Daoy (cell line): ENCODE results near the gene ADAM8. TPM values are rescaled to one million over a fixed set of nuclear protein-coding genes. Genes with fewer than 3 reads are reported as not detected.
"Not testable (repeated sequence)": the region's sequence is repeated elsewhere in the genome, so short reads cannot be mapped to it uniquely, and the experiment has no call there.

Source experiments
- DNase-seq: peaks from one replicate; pipeline ENCODE4 v3.0.0-alpha.2; 2015; ENCODE audit warnings: low read depth
- total RNA-seq: library from RNA; depleted of rRNA; stranded (reverse); fragments of >200 nt; shearing (Covaris generic); gene quantifications from 2 replicates; pipeline ENCODE4 v1.2.3, GENCODE V29; 2014; rRNA removed

ADAM8 gene
- total RNA-seq, result 2.9 and 6.2 TPM in 2 replicates

DNA sequence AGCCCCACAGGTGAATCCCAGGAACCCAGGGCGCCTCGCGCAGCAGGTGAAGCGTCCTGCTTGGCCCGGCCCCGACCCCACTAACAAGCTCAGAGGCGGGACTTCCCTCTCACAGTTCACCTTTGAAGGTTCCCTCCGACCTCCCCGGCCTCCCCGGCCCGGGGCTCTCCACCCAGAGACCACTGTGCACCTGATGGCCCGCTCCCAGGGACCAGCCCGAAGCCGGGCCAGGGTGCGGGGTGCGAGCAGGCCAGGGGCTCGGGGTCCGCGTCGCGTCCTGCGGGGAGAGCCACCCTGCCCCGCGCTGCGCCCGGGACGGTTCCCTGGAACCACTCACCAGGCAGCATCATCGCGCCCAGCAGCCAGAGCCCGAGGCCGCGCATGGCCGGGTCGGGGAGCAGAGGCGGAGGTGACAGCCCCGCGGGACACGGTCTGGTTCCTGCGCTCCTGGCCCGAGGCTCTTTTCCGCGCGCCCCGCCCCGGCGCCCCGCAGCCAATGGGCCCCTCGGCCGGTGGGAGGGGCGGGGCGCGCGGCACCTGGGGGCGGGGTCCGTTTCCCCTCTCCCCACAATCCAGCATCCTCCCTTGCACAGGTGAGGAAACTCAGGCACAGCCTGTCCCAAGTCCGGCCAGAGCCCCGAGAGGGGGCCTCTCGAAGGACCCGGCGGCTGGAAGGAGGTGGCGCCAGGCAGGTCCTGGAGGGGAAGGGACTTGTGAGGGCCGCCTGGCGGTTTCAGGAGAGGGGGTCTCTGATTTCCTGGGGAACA lies at the start of gene ADAM8:
ADAM8 (minus strand) TSS at position 434 of the 767 bp plus-strand sequence; CDS start at position 383, 51 bp downstream.
- peak; percentile 39 for DNase-seq

- DNase-seq, result no peak
Observed at GRCh38 chr10:133326223-133326551, 49.5 kb upstream of the ADAM8 start.

GRCh38 chr10:133325440-133326222 lies 49.0 kb upstream of the ADAM8 start:
- DNase-seq, result no peak

DNA sequence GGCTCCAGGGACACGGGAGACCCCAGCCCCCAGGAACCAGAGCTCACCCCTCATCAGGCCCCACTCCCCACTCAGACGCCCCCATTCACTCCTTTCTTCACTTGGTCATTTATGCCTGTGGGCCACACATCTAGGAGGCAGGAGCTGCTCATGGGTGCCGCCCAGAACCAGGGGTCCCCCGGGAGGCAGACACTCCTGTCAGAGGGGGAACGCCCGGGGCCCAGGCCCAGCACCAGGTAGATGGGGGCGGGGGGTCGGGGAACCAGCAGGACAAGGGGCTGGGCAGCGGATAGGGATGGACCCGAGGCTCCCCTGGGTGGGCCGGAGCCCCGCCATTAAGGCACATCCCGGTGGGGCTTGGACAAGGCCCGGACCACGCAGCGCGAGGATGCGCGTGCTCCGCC lies 48.2 kb upstream of the ADAM8 start:
- no peak for DNase-seq

- peak; percentile 51 for DNase-seq
Observed at GRCh38 chr10:133324198-133324792, 47.6 kb upstream of the ADAM8 start.

- not testable (repeated sequence) for DNase-seq
Observed at GRCh38 chr10:133322064-133322709, 45.5 kb upstream of the ADAM8 start.

DNA sequence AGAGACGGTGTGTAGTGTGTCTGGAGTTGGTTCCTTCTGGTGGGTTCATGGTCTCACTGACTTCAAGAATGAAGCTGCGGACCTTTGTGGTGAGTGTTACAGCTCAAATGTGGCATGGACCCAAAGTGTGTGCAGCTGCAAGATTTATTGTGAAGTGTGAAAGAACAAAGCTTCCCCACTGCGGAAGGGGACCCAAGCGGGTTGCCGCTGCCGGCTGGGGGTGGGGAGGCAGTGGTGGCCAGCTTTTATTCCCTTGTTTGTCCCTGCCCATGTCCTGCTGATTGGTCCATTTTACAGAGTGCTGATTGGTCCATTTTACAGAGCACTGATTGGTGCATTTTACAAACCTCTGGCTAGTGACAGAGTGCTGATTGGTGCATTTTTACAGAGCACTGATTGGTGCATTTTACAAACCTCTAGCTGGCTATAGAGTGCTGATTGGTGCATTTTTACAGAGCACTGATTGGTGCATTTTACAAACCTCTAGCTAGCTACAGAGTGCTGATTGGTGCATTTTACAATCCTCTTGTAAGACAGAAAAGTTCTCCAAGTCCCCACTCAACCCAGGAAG lies 44.3 kb upstream of the ADAM8 start:
- DNase-seq, result not testable (repeated sequence)

DNA sequence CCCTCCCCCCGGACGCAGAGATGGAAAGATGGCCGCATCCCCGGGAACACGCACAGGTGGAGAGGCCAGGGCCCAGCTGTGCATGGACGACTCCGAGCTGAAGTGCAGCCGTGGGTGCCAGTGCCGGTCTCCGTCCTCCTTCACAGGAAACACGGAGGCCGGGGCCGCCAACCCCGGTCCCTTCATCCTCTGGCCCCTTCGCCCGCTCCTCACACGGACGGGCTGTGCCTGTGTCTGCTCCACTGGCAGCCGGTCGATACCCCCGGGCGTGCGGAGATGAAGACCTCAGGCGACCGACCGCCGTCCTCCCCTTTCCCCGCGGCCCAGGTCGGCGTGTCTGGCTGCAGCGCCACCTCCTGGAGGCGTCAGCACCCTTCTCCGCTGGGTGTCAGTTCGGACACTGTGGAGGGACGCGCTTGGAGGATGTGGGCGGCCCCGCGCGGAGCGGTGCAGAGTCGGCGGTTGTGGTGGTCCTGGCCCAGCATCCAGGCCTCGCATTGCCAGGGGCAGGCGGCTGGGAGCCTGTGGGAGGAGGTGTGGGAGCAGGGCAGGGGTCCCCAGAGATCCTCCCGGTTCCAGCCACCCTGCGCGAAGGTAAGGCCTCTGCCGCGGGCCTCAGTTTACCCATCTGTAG lies 41.9 kb upstream of the ADAM8 start:
- peak; percentile 69 for DNase-seq

DNA sequence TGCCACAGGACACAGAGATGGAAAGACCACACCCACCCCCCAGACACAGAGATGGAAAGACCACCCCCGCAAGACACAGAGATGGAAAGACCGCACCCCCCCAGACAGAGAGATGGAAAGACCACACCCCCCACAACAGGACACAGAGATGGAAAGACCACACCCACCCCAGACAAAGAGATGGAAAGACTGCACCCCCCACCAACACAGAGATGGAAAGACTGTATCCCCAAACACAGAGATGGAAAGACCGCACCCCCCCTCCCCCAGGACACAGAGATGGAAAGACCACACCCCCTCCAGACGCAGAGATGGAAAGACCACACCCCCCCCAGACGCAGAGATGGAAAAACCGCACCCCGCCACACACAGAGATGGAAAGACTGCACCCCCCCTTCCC lies 40.1 kb upstream of the ADAM8 start:
- DNase-seq, result no peak

DNA sequence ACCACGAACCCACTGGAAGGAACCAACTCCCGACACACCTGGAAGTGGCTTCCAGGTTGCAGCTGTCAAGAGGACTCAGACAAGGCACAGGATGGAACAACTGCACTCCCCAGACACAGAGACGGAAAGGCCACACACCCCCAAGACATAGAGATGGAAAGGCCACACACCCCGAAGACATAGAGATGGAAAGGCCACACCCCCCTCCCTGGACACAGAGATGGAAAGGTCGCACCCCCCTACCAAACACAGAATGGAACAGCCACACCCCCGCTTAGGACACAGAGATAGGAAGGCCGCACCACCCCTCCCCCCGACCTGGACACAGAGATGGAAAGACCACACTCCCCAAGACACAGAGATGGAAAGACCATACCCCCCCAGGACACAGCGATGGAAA lies 39.6 kb upstream of the ADAM8 start:
- no peak for DNase-seq

- DNase-seq, result no peak
Observed at GRCh38 chr10:133315847-133316246, 39.2 kb upstream of the ADAM8 start.

- DNase-seq, result no peak
Observed at GRCh38 chr10:133314911-133315310, 38.2 kb upstream of the ADAM8 start.

- no peak for DNase-seq
Observed at GRCh38 chr10:133313192-133313591, 36.5 kb upstream of the ADAM8 start.

- no peak for DNase-seq
Observed at GRCh38 chr10:133312769-133313145, 36.1 kb upstream of the ADAM8 start.

- DNase-seq, result no peak
Observed at GRCh38 chr10:133312016-133312768, 35.5 kb upstream of the ADAM8 start.

DNA sequence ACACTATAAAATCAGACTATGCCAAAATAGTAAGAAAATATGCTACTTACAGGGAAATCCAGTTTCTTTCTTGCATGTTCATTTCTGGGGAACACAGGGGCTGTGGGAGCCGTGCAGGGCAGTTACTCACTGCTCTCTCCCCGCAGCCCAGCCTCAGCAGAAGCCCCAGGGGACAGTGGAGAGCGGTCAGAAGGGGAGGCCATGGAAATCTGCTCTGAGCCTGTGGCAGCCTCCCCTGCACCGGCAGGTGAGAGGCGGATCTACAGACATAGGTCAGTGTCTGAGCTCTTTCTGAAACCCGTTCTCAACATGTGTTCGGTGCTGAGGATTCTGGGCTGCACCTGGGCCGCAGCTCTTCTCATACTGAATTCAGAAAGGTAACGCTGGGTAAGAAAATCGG lies 34.9 kb upstream of the ADAM8 start:
- no peak for DNase-seq

DNA sequence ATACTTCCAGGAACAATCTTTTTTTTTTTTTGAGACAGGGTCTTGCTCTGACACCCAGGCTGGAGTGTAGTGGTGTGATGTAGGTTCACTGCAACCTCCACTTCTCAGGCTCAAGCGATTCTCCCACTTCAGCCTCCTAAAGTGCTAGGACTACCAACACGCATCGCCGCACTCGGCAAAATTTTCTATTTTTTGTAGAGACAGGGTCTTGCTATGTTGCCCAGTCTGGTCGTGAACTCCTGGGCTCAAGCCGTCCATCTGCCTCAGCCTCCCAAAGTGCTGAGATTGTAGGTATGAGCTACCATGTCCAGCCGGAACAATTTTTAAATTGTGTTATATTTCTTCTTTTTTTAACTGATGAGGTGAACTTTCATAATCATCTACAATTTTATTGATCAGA lies 34.1 kb upstream of the ADAM8 start:
- DNase-seq, result no peak

- no peak for DNase-seq
Observed at GRCh38 chr10:133310399-133310755, 33.7 kb upstream of the ADAM8 start.

- no peak for DNase-seq
Observed at GRCh38 chr10:133309720-133310398, 33.2 kb upstream of the ADAM8 start.

DNA sequence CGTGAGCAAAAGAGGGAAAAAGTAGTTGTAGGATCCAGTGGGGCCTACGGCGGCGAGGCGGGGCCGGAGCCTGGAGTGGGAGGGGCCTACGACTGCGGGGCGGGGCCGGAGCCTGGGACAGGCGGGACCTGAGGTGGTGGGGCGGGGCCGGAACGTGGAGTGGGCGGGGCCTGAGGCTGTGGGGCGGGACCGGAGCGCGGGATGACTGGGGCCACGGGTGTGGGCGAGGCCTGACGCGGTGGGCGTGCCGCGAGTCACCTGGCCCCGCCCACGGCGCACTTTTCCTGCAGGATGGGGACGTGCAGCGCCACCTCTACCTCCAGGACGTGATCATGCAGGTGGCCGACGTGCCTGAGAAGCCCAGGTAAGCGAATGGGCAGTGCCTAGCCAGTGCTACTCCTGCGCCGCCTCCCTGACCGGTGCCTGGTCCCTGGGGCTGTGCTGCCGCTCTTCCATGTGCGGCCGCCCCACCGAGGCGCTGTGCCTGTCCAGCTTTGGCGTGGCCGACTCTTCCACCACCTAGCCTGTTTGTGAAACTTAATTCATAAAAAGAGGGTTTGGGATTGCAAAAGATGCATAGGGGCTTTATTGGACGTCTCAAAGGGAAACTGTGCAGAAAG lies 32.5 kb upstream of the ADAM8 start:
- DNase-seq, result peak; percentile 89
